ENCODE results near the gene RASGRP3.

DNA sequence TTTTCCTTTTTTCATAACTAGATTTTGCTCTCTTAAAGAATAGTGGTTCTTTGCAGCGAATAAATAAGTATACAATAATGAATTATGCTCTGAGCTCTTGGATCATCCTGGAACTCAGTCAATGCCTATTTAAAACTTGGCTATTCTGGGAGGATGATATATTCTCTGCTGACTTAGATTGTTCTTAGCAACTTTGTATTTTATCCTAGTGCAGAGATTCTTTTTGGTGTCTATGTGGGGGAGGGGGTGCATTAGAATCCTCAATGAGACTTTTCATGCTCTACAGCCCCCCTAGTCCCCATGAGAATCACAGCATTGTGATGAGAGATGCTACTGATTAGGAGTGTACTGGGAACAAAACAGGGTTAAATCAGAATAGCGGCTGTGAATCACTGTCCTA is 131.5 kb downstream of the RASGRP3 start:
- TF ChIP-seq CEBPB (IDR thresholded peaks at IDR 0.05) (no peak), NFIC (IDR thresholded peaks at IDR 0.05) (no peak), EGR1 (IDR thresholded peaks at IDR 0.05) (no peak), TAF1 (IDR thresholded peaks at IDR 0.05; ENCODE audit: low read depth) (no peak), EP300 (IDR thresholded peaks at IDR 0.05; ENCODE audit: borderline replicate concordance) (no peak), RAD21 (IDR thresholded peaks at IDR 0.05; ENCODE audit: low read depth) (no peak), TEAD4 (IDR thresholded peaks at IDR 0.05) (no peak), CREB1 (IDR thresholded peaks at IDR 0.05; ENCODE audit: low read depth) (no peak), FOXM1 (IDR thresholded peaks at IDR 0.05; ENCODE audit: borderline replicate concordance, low read depth) (no peak), ZBTB7A (IDR thresholded peaks at IDR 0.05; ENCODE audit: low read depth) (no peak), REST (IDR thresholded peaks at IDR 0.05; ENCODE audit: low read depth) (no peak), YY1 (IDR thresholded peaks at IDR 0.05; ENCODE audit: low read depth) (no peak), TCF12 (IDR thresholded peaks at IDR 0.05; ENCODE audit: low read depth) (no peak), MAX (IDR thresholded peaks at IDR 0.05) (no peak)

All from Ishikawa (cell line).